GM21526 (cell line): ENCODE measurements around the gene GRIN2A.

Experiments
- ATAC-seq: cut with Tn5 transposase; IDR thresholded peaks from one replicate; pipeline ENCODE4 v1.9.1; 2021; ENCODE audit warnings: moderate library complexity; ENCODE audit not compliant: unreplicated experiment, low FRiP score

The GRIN2A gene

DNA sequence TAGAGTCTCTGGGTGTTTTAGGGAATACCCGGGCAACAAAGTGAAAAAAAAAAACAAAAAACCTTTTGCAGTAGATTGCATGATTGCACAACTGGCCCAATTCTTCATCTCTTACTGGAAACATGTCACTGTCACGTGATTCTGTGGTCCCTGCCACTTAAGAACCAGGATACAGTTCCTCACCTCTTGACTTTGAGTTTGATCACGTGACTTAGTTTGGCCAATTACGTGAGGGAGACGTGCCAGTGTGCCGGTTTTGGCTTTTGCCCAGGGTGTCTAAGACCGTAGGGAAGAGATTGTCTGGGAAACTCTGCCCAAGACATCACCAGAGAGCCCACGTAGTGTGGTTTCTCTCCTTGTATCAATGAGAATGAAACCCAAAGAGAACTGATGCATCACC lies 88.7 kb downstream of the GRIN2A start:
- no peak for ATAC-seq

DNA sequence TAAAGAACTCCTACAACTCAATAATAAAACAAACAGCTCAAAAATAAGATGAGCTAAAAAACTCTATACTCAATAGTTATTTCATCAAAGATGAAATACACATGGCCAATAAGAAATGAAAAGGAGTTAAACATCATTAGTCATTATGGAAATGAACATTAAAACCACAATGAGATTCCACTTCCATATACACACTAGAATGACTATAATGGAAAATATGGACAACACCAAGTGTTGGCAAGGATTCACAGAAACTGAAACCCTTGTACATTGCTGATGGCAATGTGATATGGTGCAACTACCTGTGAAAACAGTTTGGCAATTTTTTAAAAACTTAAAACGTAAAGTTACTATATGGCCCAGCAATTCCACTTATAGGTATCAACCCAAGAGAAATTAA lies 91.4 kb downstream of the GRIN2A start:
- no peak for ATAC-seq

DNA sequence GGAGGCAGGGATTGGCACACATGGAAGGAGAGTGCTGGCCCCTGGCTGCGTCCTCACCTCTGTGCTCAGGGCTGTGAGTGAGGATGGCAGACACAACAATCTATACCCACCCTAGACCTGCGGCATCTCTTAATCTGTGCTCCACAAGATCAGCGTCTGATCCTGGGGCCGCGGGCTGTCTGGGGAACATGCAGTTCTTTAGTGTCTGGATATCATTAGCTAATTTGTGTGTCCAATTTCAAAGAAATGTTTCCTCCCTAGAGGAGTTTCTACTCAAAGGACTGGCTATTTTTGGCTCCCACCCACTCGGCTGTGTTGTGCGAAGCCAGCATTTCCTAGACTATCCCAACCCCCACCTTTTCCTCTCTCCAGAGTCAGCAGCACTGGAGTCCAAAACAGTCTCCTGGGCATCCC lies 93.8 kb downstream of the GRIN2A start:
- ATAC-seq, result no peak

DNA sequence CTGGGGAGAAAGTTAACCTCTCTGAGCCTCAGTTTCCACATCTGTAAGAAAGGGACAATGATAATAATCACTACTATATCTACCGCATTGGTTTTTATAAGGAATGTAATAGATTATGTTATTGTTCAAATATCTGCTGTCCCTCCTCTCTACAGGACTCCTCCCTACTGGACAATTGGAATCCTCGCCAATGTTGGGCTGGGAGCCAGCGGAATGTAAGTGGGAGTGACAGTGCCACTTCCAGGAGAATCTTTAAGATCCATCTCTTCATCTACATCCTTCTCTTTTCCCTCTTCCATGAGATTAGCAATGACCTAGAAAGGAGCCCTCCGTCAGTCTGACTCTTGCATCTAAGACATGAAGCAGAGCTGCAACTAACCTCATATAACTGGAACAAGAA lies 95.1 kb downstream of the GRIN2A start:
- no peak for ATAC-seq

DNA sequence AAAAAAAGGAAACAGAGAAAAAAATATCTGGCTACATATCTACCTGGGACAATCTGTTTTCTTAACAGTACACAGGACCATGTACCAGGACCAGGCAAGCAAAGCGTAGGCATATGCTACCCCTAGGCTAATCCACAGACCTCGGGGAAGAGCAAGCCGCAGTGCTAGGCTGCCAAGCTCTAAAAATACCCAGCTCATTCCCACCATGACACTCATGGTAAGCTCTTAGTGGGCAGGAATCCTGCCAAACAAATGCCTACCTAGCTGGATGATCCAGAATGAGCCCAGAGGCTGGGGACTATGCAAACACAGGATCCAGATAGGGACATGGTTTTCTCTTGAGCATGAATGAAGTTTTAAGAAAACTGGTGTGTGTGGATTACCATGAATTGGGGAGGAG lies 95.6 kb downstream of the GRIN2A start:
- no peak for ATAC-seq

DNA sequence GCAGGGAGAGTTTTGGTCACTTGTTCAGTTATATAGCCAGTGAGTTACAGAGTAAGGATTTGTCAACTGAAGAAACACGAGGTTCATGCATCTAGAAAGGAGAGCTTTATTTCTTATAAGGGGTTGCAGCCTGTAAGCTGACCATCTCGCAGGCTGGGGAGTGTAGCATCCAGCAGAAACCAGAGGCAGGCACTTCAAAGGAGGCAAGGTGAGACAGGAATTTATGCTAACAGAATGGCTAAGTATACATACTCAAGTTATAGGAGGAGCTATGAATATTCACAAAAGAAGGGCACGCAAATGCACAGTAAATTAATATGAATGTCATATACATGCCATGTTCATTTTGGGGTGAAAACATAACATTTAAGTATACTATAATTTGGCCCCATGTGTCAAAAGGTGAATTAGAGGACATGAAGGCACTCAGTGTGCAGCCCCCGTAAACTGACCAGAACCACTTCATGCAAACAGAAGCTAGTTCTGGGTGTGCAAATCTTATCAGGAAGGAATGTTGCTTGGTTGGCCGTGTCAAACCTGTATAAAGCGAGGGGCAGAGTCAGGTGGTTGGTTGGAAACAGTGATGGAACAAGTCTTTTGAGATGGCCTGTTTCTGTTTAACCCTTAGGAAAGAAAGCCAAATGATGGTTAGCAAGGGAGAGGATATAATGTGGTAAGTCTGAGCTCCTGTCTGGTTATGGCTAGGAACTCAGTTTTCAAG lies 97.0 kb downstream of the GRIN2A start:
- no peak for ATAC-seq

DNA sequence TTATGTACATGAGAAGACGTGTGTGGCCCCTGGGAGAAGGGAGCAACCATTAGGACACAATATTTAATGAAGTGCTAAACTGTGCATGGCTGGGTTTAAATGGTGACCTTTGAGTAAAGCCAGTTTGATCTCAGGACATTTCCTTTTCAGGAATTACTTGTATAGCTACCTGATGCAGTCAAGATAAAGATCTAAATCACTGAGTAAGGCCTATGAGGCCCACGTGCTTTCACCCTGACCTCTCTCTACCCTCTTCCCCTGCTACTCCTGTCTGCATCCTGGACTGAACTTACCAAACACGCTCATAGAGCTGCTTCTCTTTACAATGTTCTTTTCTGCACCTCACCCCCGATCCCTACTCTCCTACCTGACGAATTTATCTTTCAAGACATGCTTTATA lies 98.9 kb downstream of the GRIN2A start:
- ATAC-seq, result no peak

DNA sequence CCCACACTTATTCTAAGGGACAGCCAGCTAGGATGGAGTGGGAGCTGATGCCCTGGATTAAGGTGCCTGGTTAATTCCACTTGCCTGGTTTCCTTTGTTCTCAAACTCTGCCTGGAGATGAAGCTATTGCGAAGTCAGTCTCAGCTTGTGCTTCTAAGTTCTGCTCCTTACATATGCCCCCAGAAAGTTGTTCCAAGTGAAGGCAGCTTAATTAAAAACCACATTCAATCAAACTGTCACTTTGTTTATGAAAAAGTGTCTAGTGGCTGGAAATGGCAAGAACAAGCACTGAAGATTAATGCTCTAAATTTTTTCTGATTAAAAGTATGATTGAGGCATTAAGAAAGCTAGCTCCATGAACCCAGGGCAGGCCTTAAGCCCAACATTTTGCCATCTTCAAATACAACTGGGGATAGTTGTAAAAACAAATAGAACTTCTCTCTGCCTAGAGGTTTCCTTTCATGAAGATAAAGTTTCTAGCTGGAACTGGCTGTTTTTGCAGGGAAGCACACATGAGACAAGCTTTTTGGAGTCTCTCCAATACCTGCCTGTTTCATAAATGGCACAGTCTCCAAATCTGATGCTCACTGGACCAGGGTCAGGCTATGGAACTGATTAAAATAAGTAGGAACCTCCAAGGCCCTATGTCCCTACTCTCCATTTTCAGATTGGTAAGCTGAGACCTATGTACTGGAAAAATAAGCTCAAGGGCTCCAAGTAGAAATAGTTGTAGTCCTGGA lies 100.9 kb downstream of the GRIN2A start:
- ATAC-seq, result no peak

DNA sequence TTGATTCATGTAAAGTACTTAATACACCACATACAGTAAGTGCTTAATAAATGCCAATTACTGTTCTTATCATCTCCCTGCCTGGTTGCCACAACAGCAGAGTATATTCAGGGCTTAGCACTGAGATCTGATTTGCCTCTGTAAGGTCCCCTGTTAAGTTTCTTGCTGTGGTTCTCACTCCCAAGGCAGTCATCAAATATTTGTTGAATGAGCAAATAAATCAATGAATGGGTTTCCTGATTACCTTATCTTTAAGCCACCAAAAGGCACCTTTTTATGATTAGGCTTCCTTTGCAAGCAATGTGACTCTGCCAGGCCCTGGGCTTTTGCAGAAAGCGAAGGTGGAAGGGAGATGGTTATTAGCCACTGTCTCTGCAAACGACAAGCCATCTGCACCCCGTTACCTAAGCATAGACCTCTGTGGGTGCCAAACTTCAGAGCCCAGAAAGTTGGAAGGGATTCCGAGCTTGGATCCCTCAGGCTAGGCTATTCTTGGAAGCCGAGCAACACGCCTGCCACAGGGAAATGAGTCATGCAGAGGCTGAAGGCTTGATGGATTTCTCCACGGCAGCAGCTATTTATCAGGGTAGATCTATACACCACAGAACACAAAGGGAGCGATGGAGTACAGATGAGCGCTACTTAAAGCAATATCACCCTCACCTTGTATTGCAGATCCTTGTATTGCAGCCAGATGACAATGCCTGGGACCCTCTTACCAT lies 102.0 kb downstream of the GRIN2A start:
- ATAC-seq, result no peak

DNA sequence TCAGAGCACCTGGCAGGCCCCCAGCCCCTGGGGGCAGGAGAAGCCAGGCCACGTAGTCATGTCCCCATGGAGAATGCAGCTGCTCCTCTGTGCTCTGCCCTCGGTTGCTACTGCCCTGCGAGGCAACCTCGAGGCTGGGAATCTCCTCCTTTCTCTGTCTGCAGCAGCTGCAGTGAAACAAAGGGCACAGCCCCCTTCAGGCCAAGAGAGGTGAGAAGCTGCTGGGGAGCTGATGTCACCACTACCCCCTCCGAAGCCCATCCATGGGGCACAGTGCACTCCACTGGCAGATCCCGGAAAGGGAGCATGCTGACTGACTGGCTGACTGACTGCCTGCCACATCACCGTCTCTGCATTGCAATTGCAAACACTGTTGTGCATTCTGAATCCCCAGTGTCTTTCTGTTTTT lies 103.7 kb downstream of the GRIN2A start:
- no peak for ATAC-seq

DNA sequence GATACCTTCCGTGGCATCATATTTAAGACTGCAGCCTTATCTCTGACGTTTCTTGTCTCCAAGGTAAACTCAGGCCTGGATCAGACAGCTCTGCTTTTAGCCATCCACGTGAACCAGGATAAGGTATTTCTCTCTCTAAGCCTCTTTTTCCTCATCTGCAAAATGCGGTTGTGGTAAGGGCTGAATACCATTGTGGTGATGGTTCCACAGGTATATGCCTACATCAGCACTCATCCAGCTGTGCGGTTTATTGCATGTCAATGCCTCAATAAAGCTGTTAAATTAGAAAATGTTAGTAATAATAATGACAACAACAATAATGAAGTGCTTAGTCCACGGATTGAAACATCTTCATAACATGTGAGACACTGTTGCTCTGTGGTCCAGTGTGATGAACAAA lies 104.4 kb downstream of the GRIN2A start:
- no peak for ATAC-seq

DNA sequence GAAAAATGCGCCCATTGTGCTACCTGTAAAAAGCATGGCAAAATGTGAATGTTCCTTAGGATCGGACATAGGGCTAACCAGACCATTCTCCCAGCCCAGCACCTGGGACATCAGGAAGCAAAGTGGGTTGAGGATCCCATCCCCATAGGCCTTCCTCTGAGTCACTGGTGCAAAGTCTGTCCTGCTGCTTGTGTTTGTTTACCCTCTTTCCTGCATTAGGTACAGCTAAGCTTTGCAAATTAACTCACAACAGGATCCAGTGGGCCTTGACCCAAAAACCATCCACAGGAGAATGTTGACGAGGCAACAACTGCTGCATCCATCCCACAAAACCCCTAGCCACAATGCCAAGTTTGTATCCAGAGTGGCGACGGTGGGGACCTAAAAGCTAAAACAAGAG lies 106.2 kb downstream of the GRIN2A start:
- no peak for ATAC-seq

DNA sequence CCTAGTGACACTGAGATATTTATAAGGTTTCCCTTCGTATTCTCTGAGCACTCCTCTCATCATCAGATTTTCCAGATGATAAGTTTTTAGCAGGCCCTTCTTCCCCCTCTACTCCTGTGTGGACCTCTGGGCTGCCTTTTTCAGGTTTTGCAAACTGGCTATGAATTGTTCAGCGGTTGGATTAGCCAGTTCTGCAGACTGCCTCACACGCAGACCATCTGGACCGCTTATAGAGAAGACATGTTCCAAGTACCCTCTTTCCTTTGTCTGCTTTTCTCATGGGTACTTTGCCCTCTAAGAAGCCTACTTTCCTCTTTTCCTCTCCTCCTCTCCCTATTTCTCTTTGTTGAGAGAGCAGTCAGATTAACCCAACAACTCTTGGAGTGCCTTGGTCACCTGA lies 111.6 kb downstream of the GRIN2A start:
- ATAC-seq, result no peak

DNA sequence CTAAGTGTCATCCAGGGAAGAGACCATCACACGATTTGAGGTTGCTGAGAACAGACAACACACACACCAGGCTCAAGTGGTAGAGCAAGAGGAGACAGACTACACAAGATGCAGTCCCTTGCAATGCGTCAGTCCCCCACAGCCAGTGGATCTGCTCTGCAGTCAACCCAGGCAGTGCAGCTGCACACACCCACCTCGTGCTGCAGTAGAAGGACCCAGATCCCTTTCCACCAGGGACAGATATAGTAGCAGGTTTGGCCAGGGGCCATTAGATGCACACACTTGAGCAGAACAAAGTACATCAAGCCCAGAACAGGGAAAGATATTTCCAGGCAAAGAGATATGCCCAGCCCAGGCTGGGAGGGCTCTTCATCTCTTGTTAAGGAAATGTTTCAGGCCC lies 112.9 kb downstream of the GRIN2A start:
- no peak for ATAC-seq

DNA sequence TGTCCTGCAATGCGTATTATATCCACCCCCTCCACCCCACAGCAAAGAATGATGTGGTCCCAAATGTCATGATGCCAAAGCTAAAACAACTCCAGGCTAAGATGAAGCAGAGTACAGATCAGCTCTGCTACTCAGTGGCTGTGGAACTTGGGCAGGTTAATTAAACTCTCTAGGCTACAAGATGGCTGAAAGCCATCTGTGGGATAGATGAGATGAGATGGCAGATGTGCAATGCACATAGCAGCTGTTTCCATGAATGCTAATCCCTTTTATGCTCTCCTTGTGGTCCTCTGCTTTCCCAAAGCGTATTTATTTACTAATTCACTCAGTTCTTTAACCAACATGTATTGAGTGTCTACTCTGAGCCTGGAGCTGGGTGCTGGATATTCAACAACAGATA lies 114.4 kb downstream of the GRIN2A start:
- ATAC-seq, result no peak

DNA sequence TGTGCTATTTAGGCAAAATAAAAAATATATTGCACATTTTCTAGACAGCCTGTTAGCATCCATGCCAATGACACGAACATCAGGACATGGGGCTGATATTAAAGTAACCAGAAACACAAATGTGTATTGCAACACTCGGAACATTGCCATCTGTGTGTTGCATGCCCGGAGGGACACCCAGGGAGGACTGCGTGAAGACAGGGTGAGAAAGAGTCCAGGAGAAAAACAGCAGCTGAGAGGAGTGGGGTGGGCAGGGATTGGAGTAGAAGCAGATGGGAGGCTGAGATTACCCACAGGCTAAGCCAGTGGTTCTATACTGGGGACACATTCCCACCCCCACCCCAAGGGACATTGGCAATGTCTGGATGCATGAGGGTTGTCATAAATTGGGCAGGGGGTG lies 114.8 kb downstream of the GRIN2A start:
- ATAC-seq, result no peak

DNA sequence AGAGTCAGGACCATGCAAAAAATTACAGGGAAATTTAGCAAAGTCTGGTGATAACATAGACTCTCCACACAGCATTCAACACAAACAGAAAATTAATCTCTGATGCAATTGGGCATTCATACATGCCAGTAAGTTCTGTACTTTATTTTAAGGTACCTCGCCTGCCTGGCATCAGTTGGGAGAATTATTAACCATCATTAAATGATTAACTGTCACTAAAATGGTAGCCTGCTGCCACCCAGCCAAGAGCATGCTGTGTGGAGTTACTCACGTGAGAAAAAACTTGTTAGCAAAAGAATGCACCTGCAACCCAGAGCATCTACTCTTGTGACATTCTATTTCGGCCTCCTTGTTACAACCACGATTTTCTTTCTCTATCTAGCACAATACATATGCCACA lies 117.2 kb downstream of the GRIN2A start:
- no peak for ATAC-seq

DNA sequence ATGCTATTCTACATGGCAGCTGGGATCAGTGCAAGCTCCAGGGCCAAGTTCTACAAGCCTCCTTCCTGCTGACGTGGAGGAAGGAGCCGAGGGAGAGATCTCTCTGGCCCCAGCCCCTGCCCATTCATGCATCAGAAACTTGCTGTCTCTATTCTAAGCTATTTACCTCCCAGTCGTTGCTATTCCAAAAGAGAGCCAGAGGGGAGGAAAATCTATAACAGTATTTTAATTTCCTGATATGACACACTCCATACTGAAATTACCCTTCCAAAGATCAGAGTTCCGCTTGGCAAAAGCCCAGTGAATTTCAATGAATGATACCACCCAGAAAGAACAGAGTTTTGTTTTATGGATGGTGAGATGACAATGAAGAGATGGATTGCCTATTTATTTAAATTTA lies 133.4 kb downstream of the GRIN2A start:
- no peak for ATAC-seq

DNA sequence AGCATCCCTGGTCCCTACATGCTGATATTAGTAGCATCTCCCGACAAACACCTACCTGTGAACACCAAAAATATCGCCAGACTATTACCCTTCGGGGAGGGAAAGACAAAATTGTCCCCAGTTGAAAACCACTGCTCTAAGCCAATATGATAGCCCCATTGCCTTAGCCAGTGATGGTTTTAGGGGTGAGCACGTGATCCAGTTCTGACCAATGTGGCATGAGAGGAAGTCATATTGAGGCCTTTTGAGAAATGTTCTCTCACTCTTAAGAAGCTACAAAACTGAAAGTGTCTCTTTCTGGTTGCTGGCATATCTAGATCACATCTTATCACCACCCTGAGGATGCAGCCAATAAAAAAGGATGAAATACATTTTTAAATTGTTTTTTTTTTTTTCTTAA lies 136.3 kb downstream of the GRIN2A start:
- ATAC-seq, result no peak

DNA sequence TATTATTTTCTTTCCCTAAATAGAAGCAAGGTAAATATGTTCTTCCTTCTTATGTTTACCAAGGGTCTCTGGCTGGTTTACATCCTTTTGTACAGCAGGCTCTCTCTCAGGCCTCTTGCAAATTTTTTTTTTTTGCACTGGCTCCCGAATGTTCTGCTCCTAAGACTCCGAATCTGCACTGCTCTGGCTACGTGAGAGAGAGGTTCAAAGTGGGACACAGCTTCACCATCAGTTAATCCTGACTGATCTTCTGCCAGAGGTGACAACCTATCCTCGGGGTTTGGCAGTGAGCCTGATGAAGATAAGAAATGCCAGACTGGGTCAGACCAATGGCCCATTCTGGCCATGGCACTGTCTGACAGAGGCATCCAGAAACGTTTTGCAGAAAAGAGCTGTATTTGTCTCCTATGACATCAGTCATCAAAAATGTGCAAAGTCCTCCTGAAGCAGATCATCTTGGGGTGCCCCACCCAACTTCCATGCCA lies 136.9 kb downstream of the GRIN2A start:
- no peak for ATAC-seq
